Measurements from ENCODE around the gene OMP. TPM values are rescaled to one million over a fixed set of nuclear protein-coding genes. Genes with fewer than 3 reads are reported as not detected.
"Not testable (repeated sequence)": the region's sequence is repeated elsewhere in the genome, so short reads cannot be mapped to it uniquely, and the experiment has no call there.

OMP gene
- total RNA-seq, 1 experiment from 2014 or later = not detected

- Mint-ChIP-seq H3K36me3 (ENCODE audit: insufficient read depth, unreplicated experiment) (no peaks in the 10 kb centered on the region), H3K4me1 (ENCODE audit: insufficient read depth, unreplicated experiment) (no peaks in the 10 kb centered on the region), H3K4me3 (ENCODE audit: unreplicated experiment) (no peak overlapping the region), H3K9me3 (ENCODE audit: unreplicated experiment) (no peaks in the 10 kb centered on the region), H3K27ac (ENCODE audit: low read depth, unreplicated experiment) (no peak overlapping the region), H3K27me3 (ENCODE audit: insufficient read depth, unreplicated experiment) (peaks cover 13% of the 10 kb centered on the region)
- POLR2A ChIA-PET = no interaction called here
- DNase-seq (ENCODE audit: unreplicated experiment) = no peak
- no peak for TF ChIP-seq CTCF (IDR thresholded peaks at IDR 0.05; ENCODE audit: unreplicated experiment)
- intact Hi-C loops (cut with micrococcal nuclease) = no loop called here
- CTCF ChIA-PET = interaction anchor here (0.6 to 1.0 kb wide), 3 partner anchors 11 to 253 kb away, joined by 3 to 16 read pairs (median 3); no protein-coding TSS in a partner anchor
- no TSS peak for BruUV-seq (replicated peaks)
These were observed 43.7 kb upstream of the OMP start for GRCh38 chr11:77058900-77059299.

- H3K27ac Mint-ChIP-seq (ENCODE audit: low read depth, unreplicated experiment) = no peak overlapping the region
- H3K27me3 Mint-ChIP-seq (ENCODE audit: insufficient read depth, unreplicated experiment) = peaks cover 13% of the 10 kb centered on the region
- intact Hi-C loops (cut with micrococcal nuclease) = no loop called here
- H3K36me3 Mint-ChIP-seq (ENCODE audit: insufficient read depth, unreplicated experiment) = no peaks in the 10 kb centered on the region
- no peak for DNase-seq (ENCODE audit: unreplicated experiment)
- ChIA-PET CTCF (interaction anchor here (0.5 to 1.2 kb wide), 2 partner anchors 30 to 308 kb away, joined by 3 read pairs; no protein-coding TSS in a partner anchor), POLR2A (no interaction called here)
- TF ChIP-seq CTCF (IDR thresholded peaks at IDR 0.05; ENCODE audit: unreplicated experiment) = no peak
- no peaks in the 10 kb centered on the region for H3K9me3 Mint-ChIP-seq (ENCODE audit: unreplicated experiment)
- no peaks in the 10 kb centered on the region for H3K4me1 Mint-ChIP-seq (ENCODE audit: insufficient read depth, unreplicated experiment)
- H3K4me3 Mint-ChIP-seq (ENCODE audit: unreplicated experiment) = no peak overlapping the region
- no TSS peak for BruUV-seq (replicated peaks)
These were observed 42.8 kb upstream of the OMP start for GRCh38 chr11:77059806-77060205.

- Mint-ChIP-seq H3K36me3 (ENCODE audit: insufficient read depth, unreplicated experiment) (no peaks in the 10 kb centered on the region), H3K4me3 (ENCODE audit: unreplicated experiment) (no peak overlapping the region), H3K9me3 (ENCODE audit: unreplicated experiment) (no peaks in the 10 kb centered on the region), H3K4me1 (ENCODE audit: insufficient read depth, unreplicated experiment) (no peaks in the 10 kb centered on the region), H3K27ac (ENCODE audit: low read depth, unreplicated experiment) (no peak overlapping the region), H3K27me3 (ENCODE audit: insufficient read depth, unreplicated experiment) (peaks cover 13% of the 10 kb centered on the region)
- CTCF ChIA-PET = interaction anchor here (0.5 to 1.2 kb wide), 2 partner anchors 30 to 308 kb away, joined by 3 read pairs; no protein-coding TSS in a partner anchor
- intact Hi-C loops (cut with micrococcal nuclease) = no loop called here
- no TSS peak for BruUV-seq (replicated peaks)
- POLR2A ChIA-PET = no interaction called here
- DNase-seq (ENCODE audit: unreplicated experiment) = no peak
- TF ChIP-seq CTCF (IDR thresholded peaks at IDR 0.05; ENCODE audit: unreplicated experiment) = no peak
These were observed 42.4 kb upstream of the OMP start for GRCh38 chr11:77060234-77060633.

- H3K4me3 Mint-ChIP-seq (ENCODE audit: unreplicated experiment); CTCF ChIA-PET; H3K9me3 Mint-ChIP-seq (ENCODE audit: unreplicated experiment); BruUV-seq (replicated peaks); H3K36me3 Mint-ChIP-seq (ENCODE audit: insufficient read depth, unreplicated experiment); DNase-seq (ENCODE audit: unreplicated experiment); intact Hi-C loops (cut with micrococcal nuclease); H3K27ac Mint-ChIP-seq (ENCODE audit: low read depth, unreplicated experiment); H3K4me1 Mint-ChIP-seq (ENCODE audit: insufficient read depth, unreplicated experiment): not testable (repeated sequence)
- peaks cover 13% of the 10 kb centered on the region for H3K27me3 Mint-ChIP-seq (ENCODE audit: insufficient read depth, unreplicated experiment)
- POLR2A ChIA-PET = interaction anchor here (0.6 kb wide), 1 partner anchor 297 kb away, joined by 4 read pairs; no protein-coding TSS in a partner anchor
These were observed 41.4 kb upstream of the OMP start for GRCh38 chr11:77061258-77061657.

- CTCF ChIA-PET = interaction anchor here (0.6 to 4.9 kb wide), 4 partner anchors 15 to 1340 kb away, joined by 3 to 37 read pairs (median 9); no protein-coding TSS in a partner anchor
- H3K27ac Mint-ChIP-seq (ENCODE audit: low read depth, unreplicated experiment) = no peak overlapping the region
- H3K9me3 Mint-ChIP-seq (ENCODE audit: unreplicated experiment) = no peaks in the 10 kb centered on the region
- H3K4me1 Mint-ChIP-seq (ENCODE audit: insufficient read depth, unreplicated experiment) = no peaks in the 10 kb centered on the region
- peak; percentile 13 for DNase-seq (ENCODE audit: unreplicated experiment)
- H3K4me3 Mint-ChIP-seq (ENCODE audit: unreplicated experiment) = no peak overlapping the region
- POLR2A ChIA-PET = no interaction called here
- TF ChIP-seq CTCF (IDR thresholded peaks at IDR 0.05; ENCODE audit: unreplicated experiment) = no peak
- no TSS peak for BruUV-seq (replicated peaks)
- H3K36me3 Mint-ChIP-seq (ENCODE audit: insufficient read depth, unreplicated experiment) = no peaks in the 10 kb centered on the region
- H3K27me3 Mint-ChIP-seq (ENCODE audit: insufficient read depth, unreplicated experiment) = peaks cover 13% of the 10 kb centered on the region
- intact Hi-C loops (cut with micrococcal nuclease) = no loop called here
These were observed 39.7 kb upstream of the OMP start for GRCh38 chr11:77062924-77063323.

Measured in MCF 10A (cell line).